OCI-LY1 (cell line): ENCODE measurements around the gene ILRUN.
"Not testable (repeated sequence)": the region's sequence is repeated elsewhere in the genome, so short reads cannot be mapped to it uniquely, and the experiment has no call there.

ENCODE experiments used
- H2AFZ ChIP-seq: fragments of 200-600 bp; sonication (generic), shearing (Covaris generic); 2 replicates; pipeline ENCODE4 v1.6.0; 2014; ENCODE audit warnings: antibody characterized with exemption, mild to moderate bottlenecking, low read length
- H3F3A ChIP-seq: fragments of 200-600 bp; sonication (generic), shearing (Covaris generic); 2 replicates; pipeline ENCODE4 v1.6.0; 2014; ENCODE audit warnings: mild to moderate bottlenecking, antibody characterized with exemption, low read length, moderate library complexity; ENCODE audit not compliant: insufficient read depth
- H3K27ac ChIP-seq: fragments of 200-600 bp; sonication (generic); 2 replicates; pipeline ENCODE4 v1.5.1; 2014; ENCODE audit warnings: low read length, mixed run types, mild to moderate bottlenecking, low read depth; ENCODE audit not compliant: poor library complexity, severe bottlenecking
- H3K27me3 ChIP-seq: fragments of 200-600 bp; sonication (generic); 2 replicates; pipeline ENCODE4 v1.6.0; 2014; ENCODE audit warnings: antibody characterized with exemption, mild to moderate bottlenecking, low read length, moderate library complexity; ENCODE audit not compliant: insufficient read depth
- H3K36me3 ChIP-seq: fragments of 200-600 bp; sonication (generic); 2 replicates; pipeline ENCODE4 v1.6.1; 2014; ENCODE audit warnings: mild to moderate bottlenecking, antibody characterized with exemption, low read length, moderate library complexity, mixed read lengths; ENCODE audit not compliant: insufficient read depth
- H3K4me1 ChIP-seq: fragments of 200-600 bp; sonication (generic); 2 replicates; pipeline ENCODE4 v1.5.1; 2014; ENCODE audit warnings: mild to moderate bottlenecking, low read length, moderate library complexity; ENCODE audit not compliant: insufficient read depth, severe bottlenecking
- H3K4me2 ChIP-seq: fragments of 200-600 bp; sonication (generic), shearing (Covaris generic); 2 replicates; pipeline ENCODE4 v1.6.1; 2014; ENCODE audit warnings: low read length
- H3K4me3 ChIP-seq: fragments of 200-600 bp; sonication (generic); 2 replicates; pipeline ENCODE4 v1.5.1; 2014; ENCODE audit warnings: low read length, low read depth, mild to moderate bottlenecking, mixed read lengths; ENCODE audit not compliant: poor library complexity, severe bottlenecking
- H3K79me2 ChIP-seq: fragments of 200-600 bp; shearing (Covaris generic); 2 replicates; pipeline ENCODE4 v1.6.1; 2016; ENCODE audit warnings: mixed run types, low read length, mixed read lengths; ENCODE audit not compliant: insufficient read depth
- H3K9ac ChIP-seq: fragments of 200-600 bp; sonication (generic), shearing (Covaris generic); 2 replicates; pipeline ENCODE4 v1.6.1; 2014; ENCODE audit warnings: mild to moderate bottlenecking, low read length, mixed read lengths
- H3K9me2 ChIP-seq: fragments of 200-600 bp; sonication (generic), shearing (Covaris generic); 2 replicates; pipeline ENCODE4 v1.6.1; 2014; ENCODE audit warnings: low read depth, mild to moderate bottlenecking, low read length, mixed read lengths
- H3K9me3 ChIP-seq: fragments of 200-600 bp; shearing (Covaris generic); 2 replicates; pipeline ENCODE4 v1.6.1; 2014; ENCODE audit warnings: low read length, mixed read lengths
- H4K20me1 ChIP-seq: fragments of 200-600 bp; sonication (generic), shearing (Covaris generic); 2 replicates; pipeline ENCODE4 v1.6.0; 2016; ENCODE audit warnings: mild to moderate bottlenecking, low read length; ENCODE audit not compliant: insufficient read depth
- CTCF ChIP-seq: fragments of 200-600 bp; sonication (generic), shearing (Covaris generic); IDR thresholded peaks from 2 replicates; pipeline ENCODE4 v1.5.1; 2017; ENCODE audit warnings: mild to moderate bottlenecking, antibody characterized with exemption, low read length, moderate library complexity, mixed read lengths
- EZH2 ChIP-seq: fragments of 200-600 bp; sonication (generic), shearing (Covaris generic); IDR thresholded peaks from 2 replicates; pipeline ENCODE4 v1.8.0; 2017; ENCODE audit warnings: borderline replicate concordance, mixed run types, mild to moderate bottlenecking, antibody characterized with exemption, low read length, moderate library complexity, mixed read lengths

The ILRUN gene

GRCh38 chr6:34723203-34723602, 26.6 kb upstream of the ILRUN start:
- Histone ChIP-seq H3K36me3 (no peaks in the 10 kb centered on the region), H3K4me2 (no peak overlapping the region), H3K9me2 (no peaks in the 10 kb centered on the region), H3K27me3 (no peaks in the 10 kb centered on the region), H3F3A (no peaks in the 10 kb centered on the region), H3K4me1 (no peaks in the 10 kb centered on the region), H3K9ac (no peak overlapping the region), H3K9me3 (peaks cover 6% of the 10 kb centered on the region), H3K27ac (no peak overlapping the region), H4K20me1 (no peaks in the 10 kb centered on the region), H3K79me2 (no peaks in the 10 kb centered on the region), H2AFZ (no peak overlapping the region), H3K4me3 (no peak overlapping the region)
- TF ChIP-seq EZH2 (no peak), CTCF (no peak)

- Histone ChIP-seq H3K9ac (no peak overlapping the region), H3K79me2 (no peaks in the 10 kb centered on the region), H3K27ac (no peak overlapping the region), H3F3A (no peaks in the 10 kb centered on the region), H4K20me1 (no peaks in the 10 kb centered on the region), H3K27me3 (no peaks in the 10 kb centered on the region), H3K36me3 (no peaks in the 10 kb centered on the region), H2AFZ (no peak overlapping the region), H3K9me3 (peaks cover 6% of the 10 kb centered on the region), H3K4me3 (no peak overlapping the region), H3K4me2 (no peak overlapping the region), H3K4me1 (no peaks in the 10 kb centered on the region), H3K9me2 (no peaks in the 10 kb centered on the region)
- TF ChIP-seq CTCF (no peak), EZH2 (no peak)
Measured at GRCh38 chr6:34722451-34722850, 25.9 kb upstream of the ILRUN start.

GRCh38 chr6:34720160-34720559, 23.6 kb upstream of the ILRUN start:
- H3K9ac ChIP-seq, H3F3A ChIP-seq, H3K79me2 ChIP-seq, H3K4me3 ChIP-seq, H4K20me1 ChIP-seq, H3K4me2 ChIP-seq, H3K9me2 ChIP-seq, H3K27me3 ChIP-seq, H3K4me1 ChIP-seq, H3K9me3 ChIP-seq, H3K27ac ChIP-seq, H2AFZ ChIP-seq, H3K36me3 ChIP-seq: not testable (repeated sequence)

GRCh38 chr6:34719646-34720045, 23.1 kb upstream of the ILRUN start:
- H3K9ac ChIP-seq, H2AFZ ChIP-seq, H3K4me2 ChIP-seq, H4K20me1 ChIP-seq, H3K36me3 ChIP-seq, H3K27me3 ChIP-seq, H3K79me2 ChIP-seq, H3F3A ChIP-seq, H3K27ac ChIP-seq, H3K9me3 ChIP-seq, H3K9me2 ChIP-seq, H3K4me3 ChIP-seq, H3K4me1 ChIP-seq: not testable (repeated sequence)
